HCT116 (cell line): ENCODE measurements around the gene FCER2. TPM values are rescaled to one million over a fixed set of nuclear protein-coding genes. Genes with fewer than 3 reads are reported as not detected.
"Not testable (repeated sequence)": the region's sequence is repeated elsewhere in the genome, so short reads cannot be mapped to it uniquely, and the experiment has no call there.

Experiments
- ATAC-seq: fragments of 200-7000 bp; cut with Tn5 transposase; 2 replicates; pipeline ENCODE4 v1.9.1; 2020; ENCODE audit warnings: mild to moderate bottlenecking, moderate library complexity
- BruUV-seq: library from RNA; stranded (reverse); fragments of 400-500 nt; replicated peaks from 2 replicates; lab custom pipeline; 2021; lab: Mats Ljungman, UMichigan
- CTCF ChIA-PET: fragments of 300-600 bp; sonication (Branson Sonifier 250); formaldehyde crosslinking; loops from one replicate; lab custom pipeline; 2021; ENCODE audit warnings: antibody characterized with exemption; lab: Charles Lee
- POLR2A ChIA-PET: fragments of 300-600, 350-600 bp; sonication (Branson Sonifier 250); formaldehyde crosslinking; loops from one replicate; lab custom pipeline; 2021; ENCODE audit warnings: antibody characterized with exemption; lab: Charles Lee
- RAD21 ChIA-PET, 2 experiments: fragments of 300-600 bp; sonication (Branson Sonifier 250); formaldehyde crosslinking; loops; one replicate each; lab custom pipeline; 2023; ENCODE audit warnings: low total read pairs in 2 of 2; ENCODE audit not compliant: uncharacterized antibody in 2 of 2, unreplicated experiment in 2 of 2, low non-redundant PET in 1 of 2; lab: Charles Lee
- DNase-seq: peaks from one replicate; pipeline ENCODE4 v3.0.0-alpha.2; 2010; ENCODE audit warnings: low read depth, low spot score
- H2AFZ ChIP-seq: fragments of 200-600 bp; shearing (Covaris generic), sonication (generic); 2 replicates; pipeline ENCODE4 v1.6.1; 2017; ENCODE audit warnings: low read depth, mixed run types, mixed read lengths, antibody characterized with exemption, low read length; ENCODE audit not compliant: poor library complexity, severe bottlenecking
- H3K27ac ChIP-seq: 2 replicates; pipeline ENCODE4 v1.5.1; 2012; ENCODE audit warnings: low read depth, low read length
- H3K27me3 ChIP-seq: fragments of 200-600 bp; sonication (generic); 2 replicates; pipeline ENCODE4 v1.6.1; 2016; ENCODE audit warnings: mixed run types, low read length, mixed read lengths; ENCODE audit not compliant: insufficient read depth
- H3K36me3 ChIP-seq, 2 experiments: fragments of 200-500 bp in 1 of 2; fragments of 200-600 bp in 1 of 2; sonication (Bioruptor generic) in 1 of 2; sonication (generic) in 1 of 2; 2 replicates each; pipeline versions ENCODE4 v1.5.1 to v1.6.1; 2014 to 2016; ENCODE audit warnings: low read length in 2 of 2, inconsistent platforms in 1 of 2, mixed read lengths in 1 of 2, mixed run types in 1 of 2; ENCODE audit not compliant: insufficient read depth in 2 of 2, control insufficient read depth in 1 of 2
- H3K4me1 ChIP-seq, 2 experiments: fragments of 200-600 bp in 1 of 2; sonication (generic) in 1 of 2; 2 replicates each; pipeline versions ENCODE4 v1.5.1 to v1.6.1; 2012 to 2017; ENCODE audit warnings: low read length in 2 of 2, inconsistent platforms in 1 of 2, mild to moderate bottlenecking in 1 of 2, mixed read lengths in 1 of 2, mixed run types in 1 of 2, moderate library complexity in 1 of 2; ENCODE audit not compliant: insufficient read depth in 2 of 2, control insufficient read depth in 1 of 2
- H3K4me2 ChIP-seq: fragments of 200-600 bp; sonication (generic); 2 replicates; pipeline ENCODE4 v1.6.1; 2017; ENCODE audit warnings: mixed run types, low read length, mixed read lengths
- H3K4me3 ChIP-seq, 2 experiments: fragments of 200-600 bp in 1 of 2; sonication (generic) in 1 of 2; replicated peaks in 1 of 2; 2 replicates each; pipeline ENCODE4 v1.5.1; 2011 to 2016; ENCODE audit warnings: low read length in 2 of 2, control low read depth in 1 of 2, low read depth in 1 of 2, mild to moderate bottlenecking in 1 of 2, mixed read lengths in 1 of 2, mixed run types in 1 of 2
- H3K79me2 ChIP-seq: fragments of 200-600 bp; sonication (generic); 2 replicates; pipeline ENCODE4 v1.6.1; 2017; ENCODE audit warnings: mild to moderate bottlenecking, mixed run types, low read length, moderate library complexity, mixed read lengths; ENCODE audit not compliant: insufficient read depth
- H3K9ac ChIP-seq: fragments of 200-600 bp; sonication (generic); 2 replicates; pipeline ENCODE4 v1.6.1; 2016; ENCODE audit warnings: low read length, mixed read lengths
- H3K9me2 ChIP-seq: fragments of 200-600 bp; sonication (generic), shearing (Covaris generic); 2 replicates; pipeline ENCODE4 v1.6.1; 2017; ENCODE audit warnings: mixed run types, mild to moderate bottlenecking, moderate library complexity; ENCODE audit not compliant: insufficient read depth
- H3K9me3 ChIP-seq, 2 experiments: fragments of 200-500 bp in 1 of 2; fragments of 200-600 bp in 1 of 2; sonication (Bioruptor generic) in 1 of 2; sonication (generic) in 1 of 2; 2 replicates each; pipeline ENCODE4 v1.6.1; 2014 to 2017; ENCODE audit warnings: low read length in 2 of 2, mixed read lengths in 2 of 2, inconsistent platforms in 1 of 2, low read depth in 1 of 2, mild to moderate bottlenecking in 1 of 2, mixed run types in 1 of 2, moderate library complexity in 1 of 2; ENCODE audit not compliant: control insufficient read depth in 1 of 2, insufficient read depth in 1 of 2
- H4K20me1 ChIP-seq: fragments of 200-600 bp; sonication (generic), shearing (Covaris generic); 2 replicates; pipeline ENCODE4 v1.6.1; 2017; ENCODE audit warnings: mixed run types, mild to moderate bottlenecking, moderate library complexity; ENCODE audit not compliant: insufficient read depth
- RAD21 ChIP-seq: IDR thresholded peaks from 2 replicates; pipeline ENCODE4 v1.6.1; 2012; ENCODE audit warnings: low read depth, mild to moderate bottlenecking
- intact Hi-C: fragments of 100-400 bp; cut with micrococcal nuclease; formaldehyde crosslinking; loops from 2 replicates; pipeline ENCODE4 v1.10.0; 2022
- total RNA-seq: library from RNA; stranded (reverse); gene quantifications from one replicate; pipeline ENCODE4 v1.2.1, GENCODE V29; 2021; ENCODE audit not compliant: unreplicated experiment
- TF ChIP-seq, protein P1 (sequence below): IDR thresholded peaks from 2 replicates; pipeline ENCODE4 v1.6.1; 2012; ENCODE audit warnings: low read depth
- TF ChIP-seq, protein P2 (sequence below): IDR thresholded peaks from 2 replicates; pipeline ENCODE4 v1.6.1; 2012

The FCER2 gene
- total RNA-seq, 1 experiment from 2014 or later: 0.20 TPM

DNA sequence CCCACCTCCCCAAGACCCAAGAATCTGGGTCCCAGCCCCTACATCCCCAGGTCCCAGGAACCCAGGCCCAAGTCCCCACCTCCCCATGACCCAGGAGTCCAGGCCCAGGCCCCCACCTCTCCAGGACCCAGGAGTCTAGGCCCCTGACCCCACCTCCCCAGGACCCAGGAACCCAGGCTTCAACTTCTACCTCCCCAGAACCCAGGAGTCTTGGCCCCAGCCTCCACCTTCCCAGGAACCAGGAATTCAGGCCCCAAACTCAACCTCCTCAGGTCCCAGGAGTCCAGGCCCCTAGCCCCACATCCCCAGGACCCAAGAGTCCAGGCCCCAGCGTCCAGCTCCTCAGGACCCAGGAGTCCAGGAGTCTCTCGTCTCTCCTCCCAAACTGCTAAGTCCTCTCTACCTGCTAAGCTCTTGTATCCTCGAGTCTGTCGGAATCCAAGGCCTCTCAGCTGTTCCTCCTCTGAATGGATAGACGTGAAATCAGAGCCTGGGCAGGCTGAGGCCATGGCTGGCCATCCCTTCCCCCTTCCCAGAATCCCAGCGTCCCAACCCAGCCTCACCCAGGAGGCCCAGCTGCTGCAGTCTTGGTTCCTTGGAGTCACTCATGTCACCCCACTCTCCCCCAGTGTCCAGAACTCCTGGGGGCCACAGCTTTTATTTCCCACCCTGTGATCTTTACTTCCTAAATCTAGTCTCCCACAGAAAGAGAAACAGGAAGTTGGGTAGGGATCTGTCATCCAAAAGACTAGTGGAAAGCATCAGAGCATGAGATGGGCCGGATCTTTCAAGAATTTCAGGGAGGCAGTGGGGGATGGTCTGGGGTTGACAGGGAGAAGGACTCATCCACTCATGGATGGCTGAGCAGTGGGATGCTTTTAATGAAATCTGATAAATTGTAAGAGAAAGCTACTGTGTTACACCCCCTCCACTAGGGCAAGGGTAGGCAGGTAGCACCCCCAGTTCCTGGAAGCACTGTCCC, 45.3 kb upstream of the FCER2 start, which contains the start of gene CD209 (continued):
- TF ChIP-seq, protein P1, sequence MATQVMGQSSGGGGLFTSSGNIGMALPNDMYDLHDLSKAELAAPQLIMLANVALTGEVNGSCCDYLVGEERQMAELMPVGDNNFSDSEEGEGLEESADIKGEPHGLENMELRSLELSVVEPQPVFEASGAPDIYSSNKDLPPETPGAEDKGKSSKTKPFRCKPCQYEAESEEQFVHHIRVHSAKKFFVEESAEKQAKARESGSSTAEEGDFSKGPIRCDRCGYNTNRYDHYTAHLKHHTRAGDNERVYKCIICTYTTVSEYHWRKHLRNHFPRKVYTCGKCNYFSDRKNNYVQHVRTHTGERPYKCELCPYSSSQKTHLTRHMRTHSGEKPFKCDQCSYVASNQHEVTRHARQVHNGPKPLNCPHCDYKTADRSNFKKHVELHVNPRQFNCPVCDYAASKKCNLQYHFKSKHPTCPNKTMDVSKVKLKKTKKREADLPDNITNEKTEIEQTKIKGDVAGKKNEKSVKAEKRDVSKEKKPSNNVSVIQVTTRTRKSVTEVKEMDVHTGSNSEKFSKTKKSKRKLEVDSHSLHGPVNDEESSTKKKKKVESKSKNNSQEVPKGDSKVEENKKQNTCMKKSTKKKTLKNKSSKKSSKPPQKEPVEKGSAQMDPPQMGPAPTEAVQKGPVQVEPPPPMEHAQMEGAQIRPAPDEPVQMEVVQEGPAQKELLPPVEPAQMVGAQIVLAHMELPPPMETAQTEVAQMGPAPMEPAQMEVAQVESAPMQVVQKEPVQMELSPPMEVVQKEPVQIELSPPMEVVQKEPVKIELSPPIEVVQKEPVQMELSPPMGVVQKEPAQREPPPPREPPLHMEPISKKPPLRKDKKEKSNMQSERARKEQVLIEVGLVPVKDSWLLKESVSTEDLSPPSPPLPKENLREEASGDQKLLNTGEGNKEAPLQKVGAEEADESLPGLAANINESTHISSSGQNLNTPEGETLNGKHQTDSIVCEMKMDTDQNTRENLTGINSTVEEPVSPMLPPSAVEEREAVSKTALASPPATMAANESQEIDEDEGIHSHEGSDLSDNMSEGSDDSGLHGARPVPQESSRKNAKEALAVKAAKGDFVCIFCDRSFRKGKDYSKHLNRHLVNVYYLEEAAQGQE: no peak
- no peak for TF ChIP-seq RAD21
- TF ChIP-seq, protein P2, sequence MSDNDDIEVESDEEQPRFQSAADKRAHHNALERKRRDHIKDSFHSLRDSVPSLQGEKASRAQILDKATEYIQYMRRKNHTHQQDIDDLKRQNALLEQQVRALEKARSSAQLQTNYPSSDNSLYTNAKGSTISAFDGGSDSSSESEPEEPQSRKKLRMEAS: no peak

DNA sequence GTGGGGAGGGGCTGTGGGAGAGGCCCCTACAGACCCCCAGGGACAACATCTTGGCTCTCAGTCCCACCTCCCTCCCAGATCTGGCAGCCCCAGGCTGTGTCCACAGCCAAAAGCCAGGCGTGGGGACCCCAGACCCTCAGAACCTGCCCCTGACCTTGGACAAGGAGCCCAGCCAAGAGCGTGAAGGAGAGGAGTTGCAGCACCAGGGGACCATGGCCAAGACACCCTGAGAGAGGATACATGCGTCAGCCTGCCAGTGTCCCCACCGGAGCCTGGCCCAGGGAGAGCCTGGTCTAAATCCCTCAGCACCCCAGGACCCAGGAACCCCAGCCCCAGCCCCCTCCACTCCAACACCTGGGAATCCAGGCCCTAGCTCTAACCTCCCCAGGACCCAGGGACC, 44.4 kb upstream of the FCER2 start:
- H3K27me3 ChIP-seq: peaks cover 13% of the 10 kb centered on the region
- RAD21 ChIA-PET, H3K4me2 ChIP-seq, H3K9me2 ChIP-seq, H3K4me1 ChIP-seq, H4K20me1 ChIP-seq, H3K4me3 ChIP-seq, H3K9me3 ChIP-seq, intact Hi-C loops, DNase-seq, H2AFZ ChIP-seq, ATAC-seq, H3K9ac ChIP-seq, CTCF ChIA-PET, H3K79me2 ChIP-seq, H3K27ac ChIP-seq, POLR2A ChIA-PET, H3K36me3 ChIP-seq, BruUV-seq: not testable (repeated sequence)
